DMS53 treated with DMSO at 0.1 percent for 48 hours (cell line): ENCODE results near the gene ZNF107.
A peak's percentile ranks its signal among the peaks of the same experiment; 100 is the strongest.
"Not testable (repeated sequence)": the region's sequence is repeated elsewhere in the genome, so short reads cannot be mapped to it uniquely, and the experiment has no call there.

ENCODE experiments used
- DNase-seq: peaks from one replicate; lab custom pipeline; 2025; ENCODE audit not compliant: unreplicated experiment; lab: John Stamatoyannopoulos, UW

The ZNF107 gene

GRCh38 chr7:64642875-64643274 lies 23.1 kb upstream of the ZNF107 start:
- no peak for DNase-seq

GRCh38 chr7:64643566-64643965 lies 22.4 kb upstream of the ZNF107 start:
- no peak for DNase-seq

GRCh38 chr7:64651203-64651602 lies 14.7 kb upstream of the ZNF107 start:
- DNase-seq = no peak

GRCh38 chr7:64651632-64652165 lies 14.2 kb upstream of the ZNF107 start:
- DNase-seq = no peak

GRCh38 chr7:64653721-64654401 lies 12.1 kb upstream of the ZNF107 start:
- DNase-seq = no peak

- DNase-seq = no peak
These were observed 11.0 kb upstream of the ZNF107 start for GRCh38 chr7:64654796-64655548.

GRCh38 chr7:64655811-64656210 lies 10.1 kb upstream of the ZNF107 start:
- no peak for DNase-seq

- no peak for DNase-seq
These were observed 9.4 kb upstream of the ZNF107 start for GRCh38 chr7:64656489-64656888.

- DNase-seq = not testable (repeated sequence)
These were observed 3.8 kb upstream of the ZNF107 start for GRCh38 chr7:64662091-64662490.

- no peak for DNase-seq
These were observed 724 bp downstream of the ZNF107 start for GRCh38 chr7:64666663-64667050.

GRCh38 chr7:64667311-64667710 lies 1.4 kb downstream of the ZNF107 start:
- no peak for DNase-seq

GRCh38 chr7:64672414-64672813 lies 6.5 kb downstream of the ZNF107 start:
- no peak for DNase-seq

- no peak for DNase-seq
These were observed 19.2 kb downstream of the ZNF107 start for GRCh38 chr7:64685091-64685490.

- DNase-seq = peak; percentile 28
These were observed 19.8 kb downstream of the ZNF107 start for GRCh38 chr7:64685741-64686140.

- DNase-seq = peak; percentile 10
These were observed 20.7 kb downstream of the ZNF107 start for GRCh38 chr7:64686493-64687184.

- no peak for DNase-seq
These were observed 21.3 kb downstream of the ZNF107 start for GRCh38 chr7:64687249-64687648.

- no peak for DNase-seq
These were observed 23.1 kb downstream of the ZNF107 start for GRCh38 chr7:64688988-64689387.

- DNase-seq = no peak
These were observed 25.9 kb downstream of the ZNF107 start for GRCh38 chr7:64691831-64692230.

- DNase-seq = not testable (repeated sequence)
These were observed 31.9 kb downstream of the ZNF107 start for GRCh38 chr7:64697863-64698262.

- DNase-seq = no peak
These were observed 40.8 kb downstream of the ZNF107 start for GRCh38 chr7:64706625-64707292.

GRCh38 chr7:64717896-64718295 lies 52.0 kb downstream of the ZNF107 start:
- not testable (repeated sequence) for DNase-seq
